ENCODE results near the gene RXRG.

The RXRG gene

GRCh38 chr1:165364568-165365133 lies 80.3 kb downstream of the RXRG start:
- no peak for DNase-seq

GRCh38 chr1:165356876-165357275 lies 88.0 kb downstream of the RXRG start:
- no peak for DNase-seq

- no peak for DNase-seq
These were observed 88.7 kb downstream of the RXRG start, which contains the start of gene LMX1A for GRCh38 chr1:165355977-165356811. Gene LMX1A, minus strand, starts transcription at chr1:165356715. Its CDS starts 1,156 bp downstream, at chr1:165355559.

GRCh38 chr1:165355139-165355976 lies 89.6 kb downstream of the RXRG start:
- no peak for DNase-seq

- DNase-seq: no peak
These were observed 90.2 kb downstream of the RXRG start for GRCh38 chr1:165354739-165355138.

- no peak for DNase-seq
These were observed 90.9 kb downstream of the RXRG start for GRCh38 chr1:165353731-165354671.

- DNase-seq: no peak
These were observed 92.3 kb downstream of the RXRG start for GRCh38 chr1:165352442-165353293.

- DNase-seq: no peak
These were observed 93.0 kb downstream of the RXRG start for GRCh38 chr1:165351863-165352441.

All from OCI-M1 (cell line).